22Rv1 (cell line): ENCODE measurements around the gene CORO2B.

Experiments used
- CTCF ChIP-seq: fragments of 450-650 bp; IDR thresholded peaks from 2 replicates; pipeline ENCODE4 v1.5.1; 2017; ENCODE audit warnings: mild to moderate bottlenecking
- ZFX ChIP-seq: fragments of 450-650 bp; IDR thresholded peaks from 2 replicates; pipeline ENCODE4 v1.6.1; 2017; ENCODE audit warnings: antibody characterized with exemption, borderline replicate concordance

DNA sequence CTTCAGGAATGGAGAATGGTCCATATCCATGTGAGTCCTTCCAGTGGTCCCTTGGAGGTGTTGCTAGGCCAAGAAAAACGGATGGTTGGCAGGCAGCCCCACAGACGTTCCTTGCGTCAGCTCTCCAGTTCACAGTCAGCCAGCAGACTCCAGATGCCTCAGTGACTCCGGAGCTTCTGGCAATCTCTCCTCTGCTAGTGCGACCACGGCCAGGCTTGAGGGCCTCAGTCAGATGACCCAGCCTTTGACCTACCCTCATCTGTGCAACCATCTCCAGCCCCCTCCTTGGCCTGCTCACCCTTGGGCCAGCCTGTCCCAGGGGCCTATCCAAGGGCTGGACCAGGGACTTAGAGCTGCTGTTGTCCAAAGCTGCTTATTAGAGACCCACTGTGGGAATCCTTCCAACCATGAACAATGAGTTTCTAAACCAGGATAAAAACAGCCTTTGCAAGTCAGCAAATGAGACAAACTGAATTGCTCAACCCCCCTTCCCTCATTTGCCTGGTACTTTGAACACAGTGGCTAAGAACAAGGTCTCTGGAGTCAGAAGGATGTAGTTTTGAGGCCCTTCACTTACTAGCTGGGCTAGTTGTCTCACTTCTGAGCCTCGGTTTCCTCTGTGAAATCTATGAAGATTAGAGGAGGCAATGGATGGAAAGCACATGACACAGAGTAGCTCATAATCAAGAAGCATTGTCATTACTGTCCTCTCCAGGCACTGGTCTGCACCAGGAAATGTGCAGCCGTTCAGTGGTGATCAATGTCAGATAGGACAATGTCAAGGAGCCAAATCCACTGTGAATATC, 197.1 kb downstream of the CORO2B start:
- TF ChIP-seq CTCF (no peak), ZFX (no peak)
